ENCODE measurements around the gene GPRC5B. TPM values are rescaled to one million over a fixed set of nuclear protein-coding genes. Genes with fewer than 3 reads are reported as not detected.

The GPRC5B gene
- total RNA-seq, 2 experiments from 2014 or later, result 0.18 TPM; not detected in 1

DNA sequence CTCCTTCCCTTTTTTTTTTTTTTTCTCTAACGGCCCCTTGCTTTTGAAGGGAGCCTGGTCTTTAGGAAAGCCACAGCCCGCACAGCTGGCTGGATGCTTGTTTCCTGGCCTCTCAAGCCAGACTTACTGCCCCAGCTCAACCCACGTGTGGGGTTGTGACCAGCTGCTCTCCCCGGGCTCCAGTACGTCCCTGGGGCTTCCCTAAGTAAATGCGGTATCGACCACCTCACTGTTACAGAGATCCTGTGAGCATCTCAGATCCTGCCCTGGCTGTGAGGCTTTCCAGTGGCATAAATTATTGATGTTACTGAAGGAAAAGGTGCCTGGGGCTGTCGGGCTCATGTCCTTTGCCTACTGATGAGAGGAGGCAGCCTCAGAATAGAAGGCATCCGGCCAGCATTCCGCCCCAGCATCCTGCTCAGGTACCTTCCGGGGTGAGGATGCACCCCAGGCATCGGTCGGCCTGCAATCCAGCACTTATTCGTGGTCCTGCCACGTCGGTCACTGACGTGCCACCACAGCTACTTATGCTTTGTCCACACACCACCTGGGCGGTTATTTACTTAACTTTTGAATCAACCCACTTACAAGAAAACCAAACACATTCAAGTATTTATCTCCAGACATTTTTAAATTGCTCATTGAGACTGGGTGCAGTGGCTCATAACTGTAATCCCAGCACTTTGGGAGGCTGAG is 9.6 kb downstream of the GPRC5B start:
- CTCF ChIA-PET, result interaction anchor here (1.0 kb wide), 1 partner anchor 32 kb away, joined by 3 read pairs; no protein-coding TSS in a partner anchor

GRCh38 chr16:19874026-19874425 is 10.6 kb downstream of the GPRC5B start:
- POLR2A ChIA-PET, result no interaction called here
- H3K36me3 Mint-ChIP-seq (ENCODE audit: low read depth), result no peaks in the 10 kb centered on the region
- H3K4me3 Mint-ChIP-seq, result no peak overlapping the region
- no peaks in the 10 kb centered on the region for H3K4me1 Mint-ChIP-seq
- no peaks in the 10 kb centered on the region for H3K9me3 Mint-ChIP-seq
- CTCF ChIA-PET, result no interaction called here
- no peak overlapping the region for H3K27ac Mint-ChIP-seq
- no peaks in the 10 kb centered on the region for H3K27me3 Mint-ChIP-seq
- DNase-seq, result no peak

More for the DNA sequence above, 9.6 kb downstream of the GPRC5B start:
- Mint-ChIP-seq H3K27ac (no peak overlapping the region), H3K27me3 (no peaks in the 10 kb centered on the region), H3K4me3 (no peak overlapping the region), H3K36me3 (ENCODE audit: low read depth) (no peaks in the 10 kb centered on the region), H3K4me1 (no peaks in the 10 kb centered on the region), H3K9me3 (no peaks in the 10 kb centered on the region)
- no peak for DNase-seq
- POLR2A ChIA-PET, result no interaction called here

- no peaks in the 10 kb centered on the region for H3K9me3 Mint-ChIP-seq
- no peaks in the 10 kb centered on the region for H3K27me3 Mint-ChIP-seq
- no peak overlapping the region for H3K27ac Mint-ChIP-seq
- CTCF ChIA-PET, result no interaction called here
- no peak for DNase-seq
- no peaks in the 10 kb centered on the region for H3K4me1 Mint-ChIP-seq
- POLR2A ChIA-PET, result no interaction called here
- no peak overlapping the region for H3K4me3 Mint-ChIP-seq
- no peaks in the 10 kb centered on the region for H3K36me3 Mint-ChIP-seq (ENCODE audit: low read depth)
Observed at GRCh38 chr16:19872935-19873334, 11.7 kb downstream of the GPRC5B start.

DNA sequence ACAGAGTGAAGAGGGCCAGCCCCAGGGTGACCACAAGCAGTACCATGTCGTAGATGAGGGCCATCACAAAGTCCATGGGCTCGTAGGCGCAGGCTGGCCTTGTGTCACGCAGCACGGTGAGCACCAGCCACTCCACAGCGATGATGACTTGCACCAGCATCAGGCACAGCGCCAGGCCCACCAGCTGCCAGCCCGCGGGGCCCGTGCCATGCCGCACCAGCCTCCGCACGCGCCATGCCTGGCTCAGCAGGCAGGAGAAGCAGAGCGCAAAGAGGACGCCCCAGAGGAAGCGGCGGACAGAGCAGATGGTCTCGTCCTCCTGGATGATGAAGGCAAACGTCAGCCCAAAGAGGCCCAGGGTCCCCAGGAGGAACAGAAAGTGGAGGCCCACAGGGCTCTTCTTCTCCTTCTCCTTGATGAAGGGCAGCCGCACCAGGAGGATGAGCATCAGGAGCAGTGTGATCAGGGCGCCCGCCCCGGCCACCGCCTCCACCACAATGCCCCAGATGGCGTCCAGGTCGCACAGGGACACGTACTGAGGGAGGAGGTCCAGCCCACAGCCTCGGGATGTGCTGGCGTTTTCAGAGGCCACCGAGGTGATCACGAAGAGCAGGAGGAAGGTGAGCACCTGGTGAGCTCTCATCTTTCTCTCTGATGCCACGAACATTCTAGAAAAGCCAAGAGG is 12.3 kb downstream of the GPRC5B start:
- CTCF ChIA-PET, result no interaction called here
- POLR2A ChIA-PET, result no interaction called here
- H3K36me3 Mint-ChIP-seq (ENCODE audit: low read depth), result no peaks in the 10 kb centered on the region

DNA sequence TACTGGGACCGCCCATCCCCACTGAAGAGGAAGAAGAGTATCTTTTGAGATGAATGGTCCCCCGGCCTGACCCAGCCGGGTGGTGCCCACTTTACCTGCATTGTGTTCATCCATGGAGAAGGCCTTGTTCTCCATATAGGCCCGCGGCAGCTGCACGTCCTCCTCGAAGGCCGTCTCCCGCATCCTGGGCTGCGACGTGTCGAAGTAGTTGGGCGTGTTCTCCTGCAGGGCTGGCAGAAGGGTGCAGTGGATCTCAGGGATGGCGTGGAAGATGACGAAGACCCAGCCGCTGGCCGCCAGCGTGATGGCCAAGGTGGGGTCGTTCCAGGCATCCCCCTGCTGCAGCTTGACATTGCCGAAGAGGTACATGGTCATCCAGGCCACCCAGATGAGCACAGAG is 12.9 kb downstream of the GPRC5B start:
- Mint-ChIP-seq H3K27ac (no peak overlapping the region), H3K27me3 (no peaks in the 10 kb centered on the region)

More for the DNA sequence above, 12.3 kb downstream of the GPRC5B start:
- H3K4me1 Mint-ChIP-seq, result no peaks in the 10 kb centered on the region
- DNase-seq, result no peak
- no peak overlapping the region for H3K4me3 Mint-ChIP-seq
- no peaks in the 10 kb centered on the region for H3K27me3 Mint-ChIP-seq
- H3K9me3 Mint-ChIP-seq, result no peaks in the 10 kb centered on the region
- H3K27ac Mint-ChIP-seq, result no peak overlapping the region

GRCh38 chr16:19868421-19868820 is 16.2 kb downstream of the GPRC5B start:
- Mint-ChIP-seq H3K9me3 (no peaks in the 10 kb centered on the region), H3K27me3 (no peaks in the 10 kb centered on the region), H3K36me3 (ENCODE audit: low read depth) (no peaks in the 10 kb centered on the region), H3K4me3 (no peak overlapping the region), H3K27ac (no peak overlapping the region), H3K4me1 (no peaks in the 10 kb centered on the region)
- ChIA-PET CTCF (interaction anchor here (0.9 kb wide), 1 partner anchor 284 kb away, joined by 3 read pairs; no protein-coding TSS in a partner anchor), POLR2A (no interaction called here)
- DNase-seq, result no peak

More for the DNA sequence above, 12.9 kb downstream of the GPRC5B start:
- DNase-seq, result no peak
- POLR2A ChIA-PET, result no interaction called here
- CTCF ChIA-PET, result interaction anchor here (1.1 kb wide), 1 partner anchor 15 kb away, joined by 4 read pairs; no protein-coding TSS in a partner anchor
- Mint-ChIP-seq H3K4me3 (no peak overlapping the region), H3K4me1 (no peaks in the 10 kb centered on the region), H3K36me3 (ENCODE audit: low read depth) (no peaks in the 10 kb centered on the region), H3K9me3 (no peaks in the 10 kb centered on the region)

DNA sequence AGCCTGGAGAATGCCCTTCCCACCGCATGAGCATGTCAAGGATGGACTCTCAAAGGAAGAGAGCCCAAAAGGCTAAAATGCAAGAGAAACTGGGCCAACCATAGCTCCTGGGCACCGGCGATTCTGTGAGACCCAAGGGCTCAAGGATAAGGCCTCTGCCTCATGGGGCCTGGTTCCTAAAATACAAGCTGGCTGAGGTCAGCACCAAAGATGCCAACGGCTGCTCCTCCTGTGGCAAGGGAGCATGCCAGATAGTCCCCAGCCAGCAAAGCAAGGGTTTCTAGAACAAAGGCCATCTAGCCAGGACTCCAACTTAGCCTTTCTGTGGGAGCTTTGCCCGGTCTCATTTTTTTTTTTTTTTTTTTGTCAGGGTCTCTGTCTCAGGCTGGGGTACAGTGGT is 20.1 kb downstream of the GPRC5B start:
- Mint-ChIP-seq H3K4me1 (no peaks in the 10 kb centered on the region), H3K27ac (no peak overlapping the region), H3K9me3 (no peaks in the 10 kb centered on the region), H3K36me3 (ENCODE audit: low read depth) (no peaks in the 10 kb centered on the region), H3K27me3 (no peaks in the 10 kb centered on the region), H3K4me3 (no peak overlapping the region)
- CTCF ChIA-PET, result no interaction called here
- no peak for DNase-seq
- POLR2A ChIA-PET, result no interaction called here

DNA sequence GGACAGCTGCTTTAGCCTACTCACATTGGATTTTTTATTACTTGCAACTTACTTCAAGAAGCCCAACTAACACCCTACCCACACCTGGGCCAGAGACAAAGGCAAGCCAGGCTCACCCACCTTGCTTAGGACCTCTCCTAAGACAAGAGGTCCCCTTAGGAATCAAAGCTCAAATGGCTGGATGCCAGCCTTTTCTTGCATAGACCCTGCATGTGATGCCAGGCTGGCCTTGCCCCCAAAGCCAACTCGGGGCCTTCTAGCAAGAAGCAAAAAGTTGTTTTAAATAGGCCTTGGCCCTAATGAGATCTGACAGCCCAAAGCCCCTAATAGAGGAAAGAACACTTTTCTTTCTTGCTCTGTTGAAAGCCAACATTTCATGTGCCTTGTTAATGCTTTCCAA is 20.7 kb downstream of the GPRC5B start:
- no peaks in the 10 kb centered on the region for H3K9me3 Mint-ChIP-seq
- no peak overlapping the region for H3K27ac Mint-ChIP-seq
- ChIA-PET POLR2A (no interaction called here), CTCF (no interaction called here)
- no peaks in the 10 kb centered on the region for H3K27me3 Mint-ChIP-seq
- H3K4me1 Mint-ChIP-seq, result no peaks in the 10 kb centered on the region
- no peaks in the 10 kb centered on the region for H3K36me3 Mint-ChIP-seq (ENCODE audit: low read depth)
- DNase-seq, result no peak
- H3K4me3 Mint-ChIP-seq, result no peak overlapping the region

- H3K27me3 Mint-ChIP-seq, result no peaks in the 10 kb centered on the region
- H3K9me3 Mint-ChIP-seq, result no peaks in the 10 kb centered on the region
Observed at GRCh38 chr16:19861811-19862327, 22.8 kb downstream of the GPRC5B start.

GRCh38 chr16:19861133-19861532 is 23.5 kb downstream of the GPRC5B start:
- POLR2A ChIA-PET, result no interaction called here
- Mint-ChIP-seq H3K4me1 (no peaks in the 10 kb centered on the region), H3K4me3 (no peak overlapping the region), H3K9me3 (no peaks in the 10 kb centered on the region), H3K27me3 (no peaks in the 10 kb centered on the region), H3K27ac (no peak overlapping the region), H3K36me3 (ENCODE audit: low read depth) (no peaks in the 10 kb centered on the region)
- CTCF ChIA-PET, result no interaction called here
- DNase-seq, result no peak

More at GRCh38 chr16:19861811-19862327, 22.8 kb downstream of the GPRC5B start:
- ChIA-PET CTCF (no interaction called here), POLR2A (no interaction called here)
- DNase-seq, result no peak
- Mint-ChIP-seq H3K4me3 (no peak overlapping the region), H3K36me3 (ENCODE audit: low read depth) (no peaks in the 10 kb centered on the region), H3K4me1 (no peaks in the 10 kb centered on the region), H3K27ac (no peak overlapping the region)

GRCh38 chr16:19860166-19861041 is 24.2 kb downstream of the GPRC5B start:
- Mint-ChIP-seq H3K4me1 (no peaks in the 10 kb centered on the region), H3K27me3 (no peaks in the 10 kb centered on the region), H3K36me3 (ENCODE audit: low read depth) (no peaks in the 10 kb centered on the region), H3K27ac (no peak overlapping the region), H3K9me3 (no peaks in the 10 kb centered on the region), H3K4me3 (no peak overlapping the region)
- CTCF ChIA-PET, result no interaction called here
- POLR2A ChIA-PET, result no interaction called here
- DNase-seq, result no peak

GRCh38 chr16:19859603-19860002 is 25.0 kb downstream of the GPRC5B start:
- no peak overlapping the region for H3K27ac Mint-ChIP-seq
- CTCF ChIA-PET, result no interaction called here
- no peaks in the 10 kb centered on the region for H3K9me3 Mint-ChIP-seq
- no peak for DNase-seq
- H3K27me3 Mint-ChIP-seq, result no peaks in the 10 kb centered on the region
- no peak overlapping the region for H3K4me3 Mint-ChIP-seq
- POLR2A ChIA-PET, result no interaction called here
- H3K4me1 Mint-ChIP-seq, result no peaks in the 10 kb centered on the region
- H3K36me3 Mint-ChIP-seq (ENCODE audit: low read depth), result no peaks in the 10 kb centered on the region

DNA sequence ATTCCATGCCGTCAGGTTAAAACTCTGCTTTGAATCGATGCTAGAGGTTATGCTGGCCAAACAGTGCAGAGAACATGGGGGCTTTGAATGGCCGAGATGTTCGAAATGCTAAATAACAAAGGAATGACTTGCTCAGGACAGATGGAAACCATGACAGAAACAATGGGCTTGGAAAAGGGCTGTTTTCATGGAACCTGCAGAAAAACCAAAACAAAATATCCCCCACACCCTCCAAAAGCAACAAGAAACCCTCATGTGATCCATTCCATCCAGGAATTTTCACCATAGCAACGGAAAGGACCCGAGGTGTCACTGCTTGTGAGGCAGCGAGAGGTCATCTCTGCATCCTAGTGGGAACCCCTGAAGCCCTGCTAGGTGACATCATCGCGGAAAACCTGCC is 25.5 kb downstream of the GPRC5B start:
- DNase-seq, result no peak
- Mint-ChIP-seq H3K27me3 (no peaks in the 10 kb centered on the region), H3K4me1 (no peaks in the 10 kb centered on the region), H3K9me3 (no peaks in the 10 kb centered on the region), H3K27ac (no peak overlapping the region), H3K36me3 (ENCODE audit: low read depth) (no peaks in the 10 kb centered on the region), H3K4me3 (no peak overlapping the region)
- CTCF ChIA-PET, result no interaction called here
- POLR2A ChIA-PET, result no interaction called here

Measured in activated CD4-positive, alpha-beta memory T cell treated with anti-CD3 and anti-CD28 coated beads, Interleukin-2, amount 10 ng/mL, durations not matched to agents 7 days and 5 days (primary cell).